GM21526 (cell line): ENCODE results near the gene DAZAP2.
"Not testable (repeated sequence)": the region's sequence is repeated elsewhere in the genome, so short reads cannot be mapped to it uniquely, and the experiment has no call there.

ENCODE experiments used
- ATAC-seq: cut with Tn5 transposase; IDR thresholded peaks from one replicate; pipeline ENCODE4 v1.9.1; 2021; ENCODE audit warnings: moderate library complexity; ENCODE audit not compliant: unreplicated experiment, low FRiP score

Gene DAZAP2

DNA sequence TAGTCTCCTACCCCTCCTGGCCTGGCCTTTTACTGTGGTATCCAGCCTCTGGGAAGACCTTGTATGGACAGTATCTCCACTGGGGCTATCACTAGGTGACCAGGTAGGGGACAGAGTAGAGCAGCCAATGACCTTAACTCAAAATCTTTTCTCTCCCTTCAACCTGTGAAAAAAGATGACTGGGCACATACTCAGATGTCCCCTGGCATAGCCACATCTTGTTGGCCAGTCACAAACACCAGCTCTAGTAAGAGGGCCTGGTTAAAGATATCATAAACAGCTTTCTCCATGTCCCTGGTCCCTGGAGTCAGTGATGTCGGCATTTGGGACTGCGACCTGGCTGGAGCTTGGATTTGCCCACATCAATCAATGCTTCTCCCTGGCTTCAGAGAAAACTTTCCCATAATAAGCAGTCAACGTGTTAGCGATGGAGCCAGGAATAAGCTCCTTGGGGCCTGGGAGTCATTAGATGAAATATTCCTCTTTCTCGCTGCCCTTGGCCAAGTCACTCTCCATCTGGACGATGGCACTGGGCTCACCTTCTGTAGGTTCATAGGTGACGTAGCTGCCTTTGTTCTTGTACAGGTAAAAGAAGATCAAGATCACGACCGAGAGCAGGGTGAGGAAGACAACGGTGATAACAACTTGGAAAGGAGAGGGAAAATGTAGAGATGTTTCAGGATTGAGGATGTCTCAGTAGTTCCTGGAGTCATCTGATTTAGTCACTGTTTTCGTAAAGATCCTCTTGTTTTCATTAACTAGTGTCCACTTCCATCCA is 7.0 kb downstream of the DAZAP2 start:
- no peak for ATAC-seq

DNA sequence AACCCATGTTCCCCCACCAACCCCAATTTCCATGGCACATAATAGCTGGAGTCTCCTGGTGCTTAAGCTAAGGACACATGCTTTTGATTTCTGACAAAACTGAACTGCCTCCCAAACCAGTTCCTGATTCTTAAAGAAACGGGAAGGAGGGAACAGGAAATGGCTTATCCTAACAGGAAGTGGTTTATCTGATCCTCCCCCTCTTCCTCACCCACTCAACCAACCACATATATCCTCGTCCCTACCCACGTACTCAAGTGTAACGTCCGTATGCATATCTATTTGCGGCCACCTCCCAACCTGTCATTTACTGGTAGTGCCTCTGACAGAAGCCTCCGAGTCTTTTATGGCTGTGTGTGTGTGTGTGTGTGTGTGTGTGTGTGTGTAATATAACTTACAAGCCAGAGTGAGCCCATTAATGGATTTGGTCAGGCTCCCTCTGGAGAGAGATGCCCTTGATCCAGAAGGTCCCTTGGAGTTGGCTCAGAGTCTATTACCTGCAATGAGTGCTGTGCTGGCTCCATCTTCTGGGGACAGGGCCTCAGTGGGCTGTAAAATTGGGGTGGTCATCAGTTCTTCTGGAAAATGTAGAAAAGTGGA is 7.7 kb downstream of the DAZAP2 start:
- ATAC-seq = no peak

DNA sequence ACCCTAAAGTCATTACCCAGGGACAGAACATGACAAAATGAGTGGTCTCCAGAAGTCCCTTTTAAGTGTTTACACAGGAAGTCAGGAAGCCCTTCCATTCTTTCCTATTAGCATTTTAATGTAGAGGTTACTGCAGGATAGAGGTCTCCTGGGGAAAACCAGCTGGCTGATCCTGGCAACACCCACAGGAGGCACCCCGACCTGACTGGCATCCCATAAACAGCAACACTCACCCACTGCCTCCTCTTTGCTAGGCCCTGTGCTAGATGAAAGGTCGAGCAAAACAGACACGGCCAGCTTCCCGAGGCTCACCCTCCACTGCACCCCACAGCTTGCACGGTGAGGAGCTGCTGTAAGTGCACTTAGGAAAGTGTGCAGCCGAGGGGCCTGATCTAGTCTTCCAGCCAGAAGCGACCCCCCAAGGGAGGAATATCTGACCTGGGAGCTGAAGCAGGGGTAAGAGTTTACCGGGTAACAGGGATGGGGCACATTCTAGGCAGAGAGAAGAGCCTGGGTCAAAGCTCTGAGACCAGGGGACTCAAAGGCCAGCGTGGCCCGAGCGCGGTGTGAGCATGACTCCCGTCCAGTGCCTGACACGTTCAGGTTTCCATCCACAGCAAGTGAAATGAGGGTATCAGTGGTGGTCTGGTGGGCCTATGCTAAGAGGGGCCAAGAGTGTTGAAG is 9.0 kb downstream of the DAZAP2 start:
- ATAC-seq = no peak

DNA sequence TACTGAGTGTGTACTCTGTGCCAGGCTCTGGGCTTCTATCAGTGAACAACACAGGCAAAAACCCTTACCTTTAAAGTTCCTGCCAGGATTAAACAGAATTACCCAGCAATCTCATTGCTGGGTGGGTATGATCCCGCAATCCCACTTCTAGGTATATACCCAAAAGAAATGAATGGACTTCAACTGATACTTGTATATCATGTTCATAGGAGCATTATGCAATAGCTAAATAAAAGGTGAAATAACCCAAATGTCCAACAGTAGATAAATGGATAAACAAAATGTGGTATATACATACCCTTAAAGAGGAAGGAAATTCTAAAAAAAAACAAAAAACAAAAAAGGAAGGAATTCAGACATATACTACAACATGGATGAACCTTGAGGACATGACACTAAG is 14.7 kb downstream of the DAZAP2 start:
- no peak for ATAC-seq

DNA sequence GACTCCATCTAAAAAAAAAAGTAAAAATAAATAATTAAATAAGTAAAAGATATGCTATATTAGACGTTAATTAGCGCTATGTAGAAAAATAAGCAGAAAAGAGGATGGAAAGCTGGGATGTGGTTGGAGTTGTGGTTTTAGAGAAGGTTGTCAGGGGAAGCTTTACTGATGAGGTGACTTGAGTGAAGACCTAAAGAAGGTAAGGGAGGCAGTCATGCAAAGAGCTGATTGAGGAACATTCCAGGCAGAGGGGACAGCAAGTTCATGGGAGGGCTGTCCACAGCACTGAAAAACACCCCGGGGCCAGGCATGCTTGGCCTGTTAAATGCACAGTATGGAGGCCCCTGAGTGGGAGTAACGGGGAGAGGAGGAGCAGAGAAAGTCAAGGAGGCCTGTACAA is 15.9 kb downstream of the DAZAP2 start:
- ATAC-seq = no peak

DNA sequence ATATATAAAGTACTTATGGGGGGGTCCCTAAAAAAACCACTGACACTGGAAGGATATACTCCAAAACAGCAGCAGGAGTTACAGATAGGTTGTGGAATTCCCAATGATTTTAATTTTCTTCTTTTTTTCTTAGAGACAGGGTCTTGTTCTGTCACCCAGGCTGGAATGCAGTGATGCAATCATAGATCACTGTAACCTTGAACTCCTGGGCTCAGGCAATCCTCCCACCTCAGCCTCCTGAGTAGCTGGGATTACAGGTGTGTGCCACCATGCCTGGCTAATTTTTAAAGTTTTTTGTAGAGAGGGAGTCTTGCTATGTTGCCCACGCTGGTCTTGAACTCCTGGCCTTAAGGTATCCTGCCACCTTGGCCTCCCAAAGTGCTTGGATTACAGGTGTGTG is 21.0 kb downstream of the DAZAP2 start:
- not testable (repeated sequence) for ATAC-seq

DNA sequence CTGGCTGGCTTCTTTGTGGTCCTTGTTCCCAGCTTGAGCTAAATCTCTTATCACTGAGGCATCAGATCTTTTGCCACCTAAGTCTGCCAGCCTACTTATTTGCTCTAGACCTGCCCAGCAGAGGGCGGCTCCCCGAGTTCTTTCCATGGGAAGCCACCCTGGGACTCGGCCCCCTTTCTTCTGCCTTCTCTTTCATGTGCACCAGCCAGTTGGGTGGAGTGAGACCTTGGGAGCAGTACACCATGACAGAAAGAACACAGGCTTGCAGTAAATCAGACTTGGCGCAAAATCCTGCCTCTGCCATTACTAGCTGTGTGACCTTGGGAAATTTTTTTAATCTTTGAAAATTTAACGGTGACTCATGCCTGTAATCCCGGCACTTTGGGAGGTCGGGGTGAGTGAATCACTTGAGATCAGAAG is 24.1 kb downstream of the DAZAP2 start:
- no peak for ATAC-seq

DNA sequence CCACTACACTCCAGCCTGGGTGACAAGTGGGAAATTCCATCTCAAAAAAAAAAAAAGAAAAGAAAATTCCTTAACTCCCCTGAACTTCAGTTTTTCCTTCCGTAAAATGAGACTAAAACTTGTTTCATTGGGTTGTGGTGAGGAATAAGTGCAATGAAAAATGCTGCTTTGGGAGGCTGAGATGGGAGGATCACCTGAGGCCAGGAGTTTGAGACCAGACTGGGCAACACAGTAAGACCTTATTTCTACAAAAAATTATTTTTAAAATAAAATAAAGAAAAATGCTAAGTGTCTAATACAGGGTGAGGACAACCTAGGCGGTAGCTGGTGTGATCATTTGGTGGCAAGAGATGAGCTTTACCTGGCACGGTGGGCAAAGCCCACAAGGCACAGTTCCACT is 24.7 kb downstream of the DAZAP2 start:
- no peak for ATAC-seq

DNA sequence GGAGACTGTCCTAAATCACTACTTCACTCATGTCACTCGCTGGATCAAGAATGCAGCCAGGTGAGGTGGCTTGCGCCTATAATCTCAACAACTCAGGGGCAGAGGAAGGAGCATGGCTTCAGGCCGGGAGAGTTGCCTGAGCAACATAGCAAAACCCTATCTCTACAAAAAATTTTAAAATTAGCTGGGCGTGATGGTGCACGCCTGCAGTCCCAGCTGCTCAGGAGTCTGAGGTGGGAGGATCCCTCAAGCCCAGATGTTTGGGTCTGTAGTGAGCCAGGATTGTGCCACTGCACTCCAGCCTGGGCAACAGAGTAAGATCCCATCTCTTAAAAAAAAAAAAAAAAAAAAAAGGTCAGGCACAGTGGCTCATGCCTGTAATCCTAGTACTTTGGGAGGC is 25.7 kb downstream of the DAZAP2 start:
- ATAC-seq = no peak

DNA sequence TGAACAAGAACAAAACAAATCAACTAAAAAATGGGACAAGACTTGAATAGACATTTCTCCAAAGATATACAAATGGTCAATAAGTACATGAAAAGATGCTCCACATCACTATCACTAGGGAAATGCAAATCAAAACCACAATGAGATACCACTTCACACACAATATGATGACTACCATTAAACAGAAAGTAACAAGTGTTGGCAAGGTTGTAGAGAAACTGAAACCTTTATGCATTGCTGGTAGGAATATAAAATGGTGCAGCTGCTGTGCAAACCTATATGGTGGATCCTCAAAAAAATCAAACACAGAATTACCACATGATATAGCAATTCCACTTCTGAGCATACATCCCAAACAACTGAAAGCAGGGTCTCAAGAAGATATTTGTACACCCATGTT is 26.4 kb downstream of the DAZAP2 start:
- ATAC-seq = no peak

DNA sequence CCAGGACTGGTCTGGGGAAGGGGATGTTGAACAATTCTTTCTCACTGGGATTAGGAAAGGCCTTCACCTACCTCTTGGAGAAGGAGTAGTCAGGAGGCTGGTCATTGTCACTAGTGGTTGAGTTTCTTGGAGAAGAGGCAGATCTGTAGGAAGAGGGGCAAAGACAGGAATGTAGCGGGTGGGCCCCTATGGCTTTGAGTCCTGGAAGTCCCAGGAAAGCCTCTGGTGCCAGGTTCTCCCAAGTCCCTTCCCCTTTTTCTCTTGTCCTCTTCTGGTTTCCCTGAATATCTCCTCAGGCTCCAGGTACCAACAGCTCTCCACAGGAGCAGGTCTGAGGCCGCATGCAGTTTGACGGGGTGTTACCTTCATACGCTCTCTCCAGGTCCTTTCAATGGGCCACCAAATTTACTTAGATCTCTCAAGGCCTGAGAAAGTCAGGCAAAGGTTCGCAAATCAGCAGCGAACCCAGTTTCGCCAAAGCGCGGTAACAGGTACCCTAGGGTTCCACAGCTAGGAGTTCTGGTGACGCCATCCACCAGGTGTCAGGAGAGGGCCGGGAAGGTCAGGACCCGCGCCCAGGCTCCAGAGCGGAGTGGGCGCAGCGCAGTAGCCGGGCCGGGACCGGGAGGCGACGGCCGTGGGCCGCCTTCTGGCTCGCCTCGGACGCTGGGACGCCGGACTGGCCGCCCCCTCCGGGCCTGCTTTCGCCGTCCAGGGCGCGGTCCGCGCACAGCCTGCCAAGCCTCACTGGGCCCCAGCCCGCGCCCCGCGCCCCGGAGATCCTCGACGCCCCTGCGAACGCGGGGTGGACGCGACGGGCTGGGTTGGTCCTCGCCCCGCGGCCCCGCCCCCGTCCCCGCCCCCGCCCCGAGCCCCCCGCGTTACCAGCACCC is 30.8 kb downstream of the DAZAP2 start:
- ATAC-seq = peak; percentile 26

DNA sequence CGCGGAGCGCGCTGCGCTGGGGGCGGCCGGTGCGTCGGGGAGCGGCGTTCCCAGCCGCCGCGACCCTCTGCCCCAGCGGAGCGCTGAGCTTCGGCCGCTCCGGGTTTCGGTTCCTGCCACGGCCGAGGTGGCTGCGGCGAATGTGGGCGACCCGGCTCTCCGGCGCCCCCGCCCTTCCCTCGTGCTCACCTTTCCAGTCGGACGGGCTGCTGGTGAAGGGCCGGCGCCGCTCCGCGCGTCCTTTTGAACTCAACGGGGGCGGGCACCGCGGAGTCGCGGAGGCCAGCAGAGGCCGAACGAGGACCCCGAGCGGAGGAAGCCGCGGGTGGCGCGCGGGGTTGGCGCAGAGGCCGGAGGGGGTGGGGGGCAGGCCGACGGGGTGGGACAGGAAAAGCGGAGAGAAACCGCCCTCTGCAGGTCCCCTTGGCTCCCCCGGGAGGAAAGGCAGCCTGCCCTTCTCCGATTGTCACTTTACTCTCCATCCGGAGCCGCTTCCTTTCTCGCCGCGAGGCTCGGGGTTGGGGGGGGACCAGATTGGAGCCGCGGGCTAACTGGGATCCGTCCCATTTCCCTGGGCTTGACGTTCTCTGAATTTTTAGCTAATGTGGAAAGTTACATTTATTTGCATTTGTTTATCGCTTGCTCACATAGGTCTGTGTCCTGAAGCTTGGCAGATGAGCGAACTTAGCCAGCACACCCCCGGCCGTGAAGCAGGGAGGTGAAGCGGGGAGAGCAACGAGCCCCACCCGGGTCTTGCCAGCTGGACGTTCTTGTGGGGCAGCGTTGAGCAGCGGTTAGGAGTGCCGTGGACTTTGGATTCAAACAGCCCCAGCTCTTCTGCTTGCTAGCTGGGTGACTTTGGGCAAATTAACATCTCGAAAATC is 31.7 kb downstream of the DAZAP2 start, which contains the start of gene SMAGP:
Gene SMAGP (minus strand): TSS at position 349 of the 884 bp plus-strand sequence. CDS start 1,137 bp downstream, outside the sequence.
- peak; percentile 62 for ATAC-seq

DNA sequence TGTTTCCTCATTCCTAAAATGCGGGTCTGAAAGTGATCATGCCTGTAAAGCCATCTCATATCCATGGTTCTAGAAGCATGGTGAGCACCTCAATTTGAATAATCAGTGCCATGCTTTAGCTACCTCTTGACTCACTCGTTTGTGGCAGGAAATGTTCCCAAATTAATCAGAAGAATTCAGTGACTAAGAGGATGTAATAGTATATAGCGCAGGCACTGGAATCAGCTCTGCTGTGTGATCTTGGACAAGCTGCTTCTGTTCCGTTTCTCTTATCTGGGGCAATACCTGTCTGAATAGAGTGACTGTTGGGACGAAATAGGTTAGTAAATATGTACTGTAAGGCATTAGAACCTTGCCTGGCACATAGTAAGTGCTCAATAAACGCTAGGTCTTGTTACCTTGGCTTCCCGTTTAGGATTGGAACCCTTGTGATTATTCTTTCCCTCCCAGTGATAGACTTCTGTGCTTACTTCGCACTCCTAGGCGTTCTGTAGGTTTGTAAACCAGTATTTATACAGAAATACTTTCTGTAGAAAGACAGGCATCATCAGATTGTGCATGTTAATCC is 32.4 kb downstream of the DAZAP2 start:
- no peak for ATAC-seq

DNA sequence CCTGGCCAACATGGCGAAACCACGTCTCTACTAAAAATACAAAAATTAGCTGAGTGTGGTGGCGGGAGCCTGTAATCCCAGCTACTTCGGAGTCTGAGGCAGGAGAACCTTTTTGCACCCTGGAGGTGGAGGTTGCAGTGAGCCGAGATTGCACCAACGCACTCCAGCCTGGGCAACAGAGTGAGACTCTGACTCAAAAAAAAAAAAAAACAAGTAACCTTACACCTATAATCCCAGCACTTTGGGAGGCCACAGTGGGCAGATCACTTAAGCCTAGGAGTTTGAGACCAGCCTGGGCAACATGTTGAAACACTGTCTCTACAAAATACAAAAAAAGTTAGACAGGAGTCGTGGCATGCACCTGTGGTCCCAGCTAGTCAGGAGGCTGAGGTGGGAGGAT is 34.2 kb downstream of the DAZAP2 start:
- not testable (repeated sequence) for ATAC-seq

DNA sequence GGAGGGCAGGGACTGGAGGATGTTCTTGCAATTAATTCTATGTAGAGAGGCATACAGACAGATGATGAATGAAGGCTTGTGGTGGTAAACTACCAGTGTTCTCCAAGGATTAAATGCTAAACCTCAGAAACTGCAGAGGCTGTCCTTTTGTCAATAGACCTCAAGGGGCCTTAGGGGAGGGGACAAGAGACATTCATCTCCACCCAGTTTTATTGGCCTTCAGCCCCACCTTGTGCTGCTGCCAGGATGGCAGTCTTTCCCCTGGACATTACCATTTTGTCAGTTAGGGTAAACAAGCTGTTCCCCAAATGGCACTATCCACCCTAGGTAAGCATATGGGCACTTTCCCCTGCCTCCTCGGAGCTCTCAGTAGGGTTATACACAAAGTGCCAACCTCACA is 36.5 kb downstream of the DAZAP2 start:
- ATAC-seq = no peak

DNA sequence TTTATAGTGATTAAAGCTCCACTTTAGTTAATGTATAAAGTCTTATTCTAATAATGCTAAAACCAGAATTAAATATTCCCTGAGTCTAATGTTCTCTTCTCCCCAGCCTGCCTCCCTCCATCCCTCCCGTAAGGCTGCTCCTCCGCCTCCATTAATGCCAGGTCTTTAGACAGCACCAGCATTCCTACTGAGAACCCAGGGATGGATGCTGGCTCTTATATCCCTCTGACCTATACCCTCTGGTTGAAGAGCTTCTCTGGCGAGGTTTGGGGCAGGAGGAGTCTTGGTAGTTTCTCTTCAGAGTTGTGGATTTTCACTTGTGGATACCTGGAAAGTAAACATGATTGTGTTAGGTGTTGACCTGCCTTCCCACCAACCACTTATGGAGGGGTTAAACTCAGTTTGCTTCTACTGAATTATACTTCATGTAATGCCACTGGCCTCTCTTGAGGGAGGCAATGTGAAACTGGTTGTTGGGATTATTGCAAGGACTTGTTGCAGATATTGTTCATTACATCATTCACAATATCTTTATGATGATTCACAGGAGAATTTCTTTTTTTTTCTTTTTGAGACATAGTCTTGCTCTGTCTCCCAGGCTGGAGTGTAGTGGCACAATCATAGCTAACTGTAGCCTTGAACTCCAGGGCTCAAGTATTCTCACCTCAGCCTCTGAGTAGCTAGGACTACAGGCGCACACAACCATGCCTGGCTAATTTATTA is 42.7 kb downstream of the DAZAP2 start:
- ATAC-seq = no peak

DNA sequence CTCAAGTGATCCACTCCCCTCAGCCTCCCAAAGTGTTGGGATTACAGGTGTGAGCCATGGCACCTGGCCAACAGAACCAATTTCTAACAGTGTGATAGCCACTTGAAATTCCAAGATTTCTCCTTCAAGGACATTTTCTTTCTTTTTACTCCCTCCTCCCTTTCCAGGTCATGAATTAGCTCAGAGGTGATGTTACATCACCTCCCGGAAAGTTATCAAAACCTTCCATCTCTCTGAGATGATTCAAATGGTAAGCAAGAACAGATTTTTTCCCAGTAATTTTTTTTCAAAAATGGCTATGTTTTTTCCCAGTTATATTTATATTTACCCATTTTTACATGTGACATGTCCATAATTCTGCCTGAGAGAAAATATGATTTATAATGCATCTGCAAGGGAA is 47.2 kb downstream of the DAZAP2 start:
- no peak for ATAC-seq

DNA sequence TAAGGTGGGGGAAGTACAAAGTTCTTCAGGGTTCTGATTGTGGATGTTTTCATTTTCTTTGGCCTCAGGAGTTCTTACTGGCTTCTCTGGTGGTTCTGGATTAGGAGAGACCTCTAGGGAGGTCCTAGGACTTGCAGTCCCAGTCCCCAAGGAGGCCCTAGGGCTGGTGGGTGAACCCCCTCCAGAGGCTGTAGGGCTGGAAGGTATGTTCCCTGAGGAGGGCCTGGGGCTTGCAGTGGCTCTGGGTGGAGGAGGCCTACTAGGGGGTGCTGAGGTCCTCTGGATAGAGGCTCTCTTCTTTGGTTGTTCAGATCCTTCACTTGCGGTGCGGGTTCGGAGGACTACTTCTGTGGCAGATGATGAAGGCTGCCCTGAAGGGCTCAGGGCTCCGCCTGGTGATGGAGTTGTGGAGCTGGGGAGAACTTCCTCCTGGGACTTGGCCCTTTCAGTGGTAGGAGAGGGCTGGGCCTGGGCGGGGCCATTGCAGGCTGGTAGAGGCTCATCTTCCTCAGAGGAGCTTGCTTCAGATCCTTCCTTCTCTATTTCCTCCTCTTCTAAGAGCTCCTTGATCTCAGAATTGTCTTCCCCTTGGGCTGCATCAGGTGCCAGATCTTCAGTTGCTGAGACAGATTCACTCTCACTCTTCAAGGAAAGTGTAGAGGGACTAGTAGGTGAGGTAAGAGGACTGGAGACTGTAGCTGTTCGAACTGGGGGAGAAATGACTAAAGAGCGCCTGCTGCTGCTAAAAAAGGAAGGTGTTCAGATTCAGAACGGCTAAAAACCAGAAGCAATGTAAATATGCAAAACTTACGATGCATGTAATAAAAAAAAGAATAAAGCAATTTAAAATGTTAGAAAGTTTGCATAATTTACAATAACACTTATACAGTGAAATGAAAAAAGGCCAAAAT is 53.2 kb downstream of the DAZAP2 start:
- not testable (repeated sequence) for ATAC-seq
